T-helper 2 cell treated with Interferon-gamma antibody and Interleukin-4, amounts not matched to agents 100 ng/mL and 5 ng/mL, for 36 hours (primary cell): ENCODE results near the gene ARSA. TPM values are rescaled to one million over a fixed set of nuclear protein-coding genes. Genes with fewer than 3 reads are reported as not detected.
"Not testable (repeated sequence)": the region's sequence is repeated elsewhere in the genome, so short reads cannot be mapped to it uniquely, and the experiment has no call there.

Experiments used
- intact Hi-C: fragments of 100-400 bp; cut with micrococcal nuclease; formaldehyde crosslinking; loops from one replicate; pipeline ENCODE4 v1.15.1; 2023
- total RNA-seq: library from RNA; stranded (reverse); gene quantifications from 2 replicates; pipeline ENCODE4 v1.2.3, GENCODE V29; 2022

The ARSA gene
- total RNA-seq, 1 donor from 2014 or later: 45.8 TPM

DNA sequence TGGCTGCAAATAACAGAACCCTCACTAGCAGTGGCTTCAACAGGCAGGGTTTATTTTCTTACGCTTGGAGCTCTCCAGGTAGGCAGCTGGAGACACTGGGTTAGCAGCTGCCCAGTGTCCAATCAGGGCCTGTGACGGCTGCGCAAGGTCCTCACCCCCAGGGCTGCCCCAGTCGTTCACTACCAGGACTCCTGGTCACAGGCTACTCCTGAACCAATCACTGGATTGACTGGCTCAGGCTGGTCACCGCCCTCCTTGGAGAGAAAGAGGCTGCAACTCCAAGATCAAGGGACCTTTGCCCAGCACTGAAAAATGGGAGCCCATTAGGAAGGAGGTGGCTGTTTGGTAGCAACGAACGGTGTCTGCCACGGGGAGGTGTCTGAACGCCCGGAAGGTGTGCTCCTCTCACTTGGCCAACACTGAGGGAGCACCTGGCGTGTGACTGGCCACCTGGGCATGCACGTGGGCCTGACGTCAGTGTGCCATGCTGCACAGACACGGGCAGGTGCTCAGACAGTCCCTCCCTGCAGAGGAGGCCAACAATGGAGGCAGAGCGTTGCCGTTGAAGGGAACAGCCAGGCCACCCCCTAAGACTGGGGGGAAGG lies 5.1 kb downstream of the ARSA start:
- intact Hi-C loops: loop anchor here (5.0 kb wide), 3 partner anchors 61 to 281 kb away; partner anchors contain the start of genes PPP6R2 and SYCE3

GRCh38 chr22:50621948-50622722 lies 5.8 kb downstream of the ARSA start:
- intact Hi-C loops: loop anchor here (1.0 to 5.0 kb wide), 8 partner anchors 39 to 280 kb away; partner anchors contain the start of genes NCAPH2, PPP6R2, SCO2 and SYCE3

GRCh38 chr22:50621356-50621880 lies 6.5 kb downstream of the ARSA start:
- intact Hi-C loops: loop anchor here (1.0 to 5.0 kb wide), 8 partner anchors 38 to 279 kb away; partner anchors contain the start of genes NCAPH2, PPP6R2, SCO2 and SYCE3

DNA sequence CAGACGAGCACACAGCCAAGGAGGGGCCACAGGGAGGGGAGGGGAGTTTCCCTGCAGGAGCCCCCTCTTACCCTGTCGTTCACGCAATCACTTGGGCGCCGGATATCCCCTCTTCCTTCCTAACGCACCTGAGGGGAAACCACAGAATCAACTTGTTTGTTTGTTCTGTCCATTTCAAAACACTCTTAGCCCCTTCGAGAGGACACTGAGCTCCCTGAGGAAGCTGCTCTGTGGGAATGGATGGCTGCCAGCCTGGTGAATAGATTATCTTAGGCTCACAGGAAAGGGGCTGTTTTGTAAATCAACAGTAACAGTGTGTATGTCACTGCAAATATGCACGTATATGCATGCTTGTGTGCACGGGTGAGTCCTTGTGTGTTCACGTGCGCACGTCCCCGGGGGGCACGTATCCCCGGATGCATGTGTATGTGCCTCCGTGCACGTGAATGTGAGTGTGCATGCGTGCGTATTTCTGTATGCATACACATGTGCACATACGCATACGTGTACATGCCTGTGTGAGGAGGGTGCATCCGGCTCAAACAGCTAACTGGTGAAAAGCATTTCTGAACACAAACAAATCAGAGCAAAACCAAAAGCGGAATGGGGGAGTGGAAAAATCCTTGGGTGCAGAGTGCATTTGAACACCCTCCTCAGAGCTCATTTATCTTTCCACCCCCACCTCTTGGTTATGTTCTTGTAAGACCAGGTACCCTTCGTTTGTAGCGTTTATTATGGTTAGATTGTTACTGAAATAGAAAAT lies 7.2 kb downstream of the ARSA start:
- intact Hi-C loops: loop anchor here (1.0 to 5.0 kb wide), 9 partner anchors 37 to 379 kb away; partner anchors contain the start of genes NCAPH2, PPP6R2, SCO2 and SYCE3

GRCh38 chr22:50614296-50614695 lies 13.7 kb downstream of the ARSA start:
- intact Hi-C loops: not testable (repeated sequence)

GRCh38 chr22:50613291-50613981 lies 14.5 kb downstream of the ARSA start:
- intact Hi-C loops: no loop called here

- intact Hi-C loops: no loop called here
Measured at GRCh38 chr22:50612528-50613221, 15.3 kb downstream of the ARSA start.

- intact Hi-C loops: no loop called here
Measured at GRCh38 chr22:50612168-50612527, 15.8 kb downstream of the ARSA start.

- intact Hi-C loops: no loop called here
Measured at GRCh38 chr22:50611341-50612060, 16.5 kb downstream of the ARSA start.

GRCh38 chr22:50610581-50610980 lies 17.4 kb downstream of the ARSA start:
- intact Hi-C loops: no loop called here

GRCh38 chr22:50610041-50610451 lies 17.9 kb downstream of the ARSA start:
- intact Hi-C loops: no loop called here

GRCh38 chr22:50609599-50609998 lies 18.4 kb downstream of the ARSA start:
- intact Hi-C loops: no loop called here

DNA sequence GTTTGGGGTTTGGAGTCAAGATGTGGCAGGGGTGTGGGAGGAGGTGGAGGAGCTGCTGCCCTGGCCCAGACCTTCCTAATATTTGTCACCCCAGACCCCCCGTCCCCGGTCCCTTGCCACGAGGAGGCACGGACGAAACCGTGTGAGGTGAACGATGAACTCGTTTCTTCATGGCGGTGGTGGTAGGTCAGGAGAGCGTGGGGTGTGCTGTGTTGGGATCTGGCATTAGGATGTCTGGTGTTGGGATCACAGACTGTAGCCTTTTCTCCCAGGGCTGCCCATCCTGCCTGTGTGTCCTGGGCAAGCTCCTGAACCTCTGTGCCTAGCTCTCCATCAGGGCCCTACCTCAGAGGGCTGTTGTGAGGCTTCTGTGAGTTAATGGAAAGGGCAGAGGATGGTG lies 19.0 kb downstream of the ARSA start:
- intact Hi-C loops: no loop called here

DNA sequence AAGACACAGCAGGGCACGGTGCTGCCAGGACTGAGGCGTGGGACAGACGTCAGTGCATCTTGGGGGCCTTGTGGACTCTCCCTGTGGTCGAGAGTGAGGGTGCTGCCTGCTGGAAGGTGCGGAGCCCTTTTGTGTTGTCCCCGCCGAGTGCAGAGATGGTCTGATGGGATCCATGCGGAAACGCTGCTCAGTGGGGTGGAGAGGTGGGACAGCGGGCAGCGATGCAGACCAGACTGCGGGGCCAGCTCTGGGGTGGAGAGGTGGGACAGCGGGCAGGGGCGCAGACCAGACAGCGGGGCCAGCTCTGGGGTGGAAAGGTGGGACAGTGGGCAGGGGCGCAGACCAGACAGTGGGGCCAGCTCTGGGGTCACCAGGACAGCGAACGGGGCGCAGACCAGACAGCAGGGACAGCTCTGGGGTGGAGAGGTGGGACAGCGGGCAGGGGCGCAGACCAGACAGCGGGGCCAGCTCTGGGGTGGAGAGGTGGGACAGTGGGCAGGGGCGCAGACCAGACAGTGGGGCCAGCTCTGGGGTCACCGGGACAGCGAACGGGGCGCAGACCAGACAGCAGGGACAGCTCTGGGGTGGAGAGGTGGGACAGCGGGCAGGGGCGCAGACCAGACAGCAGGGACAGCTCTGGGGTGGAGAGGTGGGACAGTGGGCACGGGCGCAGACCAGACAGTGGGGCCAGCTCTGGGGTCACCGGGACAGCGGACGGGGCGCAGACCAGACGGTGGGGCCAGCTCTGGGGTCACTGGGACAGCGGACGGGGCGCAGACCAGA lies 19.7 kb downstream of the ARSA start:
- intact Hi-C loops: not testable (repeated sequence)

DNA sequence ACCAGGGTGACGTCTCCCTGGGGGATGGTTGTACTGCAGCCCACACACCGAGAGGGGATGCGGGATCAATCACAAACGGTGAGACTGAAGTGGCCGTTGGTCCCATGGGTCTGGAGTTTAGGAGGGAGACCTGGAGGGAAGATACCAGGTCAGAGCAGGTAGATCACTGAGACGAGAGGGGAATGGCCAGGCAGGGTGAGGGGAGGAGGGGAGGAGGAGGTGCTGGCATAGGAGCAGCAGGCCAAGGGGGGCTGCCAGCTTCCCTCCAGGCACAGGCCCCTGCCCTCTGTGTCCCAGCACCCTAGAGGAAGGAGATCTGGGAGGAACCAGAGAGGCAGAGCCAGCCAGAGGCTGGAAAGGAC lies 20.3 kb downstream of the ARSA start:
- intact Hi-C loops: no loop called here

DNA sequence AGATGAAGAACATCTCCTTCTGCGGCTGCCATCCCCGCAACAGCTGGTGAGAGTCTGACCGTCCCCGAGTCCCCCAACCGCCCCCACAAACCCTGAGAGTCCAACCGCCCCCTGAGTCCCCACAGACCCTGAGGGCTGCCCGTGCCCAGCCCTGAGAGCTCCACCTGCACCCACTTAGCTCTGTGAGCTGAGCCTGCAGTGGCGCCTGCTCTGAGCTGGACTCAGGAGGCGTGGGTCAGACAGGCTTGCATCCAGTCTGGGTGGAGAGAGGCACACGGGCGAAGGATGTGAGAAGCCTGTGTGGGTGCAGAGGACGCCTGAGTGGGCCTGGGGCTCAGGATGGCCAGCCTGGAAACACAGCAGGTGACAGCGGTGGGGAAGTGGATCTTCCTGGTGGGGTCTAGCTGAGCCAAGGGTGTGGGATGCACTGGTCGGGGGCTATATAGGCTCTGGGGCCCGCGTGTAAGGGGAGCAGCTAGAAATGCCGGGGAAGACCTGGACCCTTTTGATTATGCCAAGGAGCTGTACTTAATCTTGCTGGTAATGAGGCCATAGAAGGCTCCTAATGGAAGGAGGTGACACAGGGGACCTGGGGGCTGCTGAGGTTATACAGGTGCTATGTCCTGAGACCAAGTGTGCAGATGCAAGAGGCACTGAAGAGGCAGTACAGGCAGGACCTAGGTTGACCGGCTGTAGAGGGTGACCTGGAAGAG lies 20.9 kb downstream of the ARSA start:
- intact Hi-C loops: no loop called here

GRCh38 chr22:50606165-50606945 lies 21.6 kb downstream of the ARSA start:
- intact Hi-C loops: no loop called here
